ENCODE results near the gene RCBTB2. TPM values are rescaled to one million over a fixed set of nuclear protein-coding genes. Genes with fewer than 3 reads are reported as not detected.

Gene RCBTB2
- total and polyA plus RNA-seq, 9 of the 15 experiments (the other 6 are each of a cell fraction or from before 2014, with no cell fraction given): 0.91 to 3.3 (median 1.5) TPM

- TF ChIP-seq ZNF592 (IDR thresholded peaks at IDR 0.05): 0 out of 2 replicates have a peak, but pooled peaks have one; percentile 44
- no peak for TF ChIP-seq KDM4B (IDR thresholded peaks at IDR 0.05; ENCODE audit: borderline replicate concordance in 2 of 2, low read depth in 1 of 2)
- TF ChIP-seq AFF1 (IDR thresholded peaks at IDR 0.05; ENCODE audit: low read depth in 1 of 2, partially characterized antibody in 2 of 2): no peak
- TF ChIP-seq, protein P1, sequence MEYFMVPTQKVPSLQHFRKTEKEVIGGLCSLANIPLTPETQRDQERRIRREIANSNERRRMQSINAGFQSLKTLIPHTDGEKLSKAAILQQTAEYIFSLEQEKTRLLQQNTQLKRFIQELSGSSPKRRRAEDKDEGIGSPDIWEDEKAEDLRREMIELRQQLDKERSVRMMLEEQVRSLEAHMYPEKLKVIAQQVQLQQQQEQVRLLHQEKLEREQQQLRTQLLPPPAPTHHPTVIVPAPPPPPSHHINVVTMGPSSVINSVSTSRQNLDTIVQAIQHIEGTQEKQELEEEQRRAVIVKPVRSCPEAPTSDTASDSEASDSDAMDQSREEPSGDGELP (CRISPR knock-in tag; IDR thresholded peaks at IDR 0.05; ENCODE audit: borderline replicate concordance): 0 out of 2 replicates have a peak, but pooled peaks have one; percentile 34
- peak in 1 of 3 experiments; percentile 52; a peak in 1 of 6 replicates for TF ChIP-seq ZBTB11 (CRISPR knock-in tag; IDR thresholded peaks at IDR 0.05)
- no peak for TF ChIP-seq NFIC (IDR thresholded peaks at IDR 0.05)
- TF ChIP-seq NFYB (IDR thresholded peaks at IDR 0.05; ENCODE audit: extremely low read depth, insufficient read length): no peak
- TF ChIP-seq E2F6 (IDR thresholded peaks at IDR 0.05; ENCODE audit: borderline replicate concordance in 1 of 2, extremely low read depth in 1 of 2, insufficient read depth in 1 of 2, insufficient read length in 1 of 2, low read depth in 1 of 2, low read length in 1 of 2, poor library complexity in 1 of 2, severe bottlenecking in 1 of 2): peak; percentile 51 to 78
- TF ChIP-seq HNRNPK (IDR thresholded peaks at IDR 0.05; ENCODE audit: low read depth, low read length, poor library complexity, severe bottlenecking): no peak
- 0 out of 2 replicates have a peak, but pooled peaks have one; percentile 28 for TF ChIP-seq SMAD3 (CRISPR knock-in tag; conservative IDR thresholded peaks at IDR 0.05)
Measured at GRCh38 chr13:48492470-48493065, 40.3 kb downstream of the RCBTB2 start (continued).
